ENCODE measurements around the gene KCNF1. TPM values are rescaled to one million over a fixed set of nuclear protein-coding genes. Genes with fewer than 3 reads are reported as not detected.

The KCNF1 gene
- total and polyA plus RNA-seq, 12 donors = 0.10 to 0.42 (median 0.24) TPM; not detected in 4

DNA sequence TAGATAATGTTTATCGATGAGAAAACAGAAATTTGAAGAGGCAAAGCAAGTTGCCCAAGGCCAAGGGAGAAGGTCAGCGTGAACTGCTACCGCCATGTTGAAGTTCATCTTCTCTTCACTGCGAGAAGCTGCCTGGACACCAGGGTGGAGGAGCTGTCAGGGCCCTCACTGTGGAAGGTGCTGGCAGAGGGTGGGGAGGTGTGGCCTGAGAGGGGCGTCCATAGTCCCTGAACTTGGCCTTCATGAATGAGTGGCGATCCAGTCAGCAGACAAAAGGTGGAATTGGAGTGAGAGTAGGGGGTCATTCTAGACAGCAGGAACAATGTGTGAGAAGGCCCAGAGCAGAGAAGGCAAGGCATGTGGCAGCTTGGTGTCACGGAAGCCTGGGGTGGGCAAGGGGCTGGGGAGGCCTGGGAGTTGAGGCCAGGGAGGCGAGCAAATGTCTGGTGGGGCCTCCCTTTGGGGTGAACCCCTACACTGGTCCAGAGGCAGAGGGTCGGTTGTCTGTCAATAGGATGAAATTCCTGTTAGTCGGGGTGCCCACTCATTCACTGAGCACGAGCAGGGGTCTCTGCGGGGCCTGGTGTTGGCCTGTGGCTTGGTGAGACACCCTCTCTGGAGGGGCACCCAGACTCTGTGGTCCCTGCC is 33.3 kb upstream of the KCNF1 start:
- ATAC-seq = no peak
- no peaks in the 10 kb centered on the region for H3K27me3 ChIP-seq
- 94 to 96% methylated on average over 12 of the region's 12 CpGs for WGBS, 2 donors
- H3K4me3 ChIP-seq = no peak overlapping the region
- H3K4me1 ChIP-seq = peaks cover 3 to 43% (median 25%) of the 10 kb centered on the region in 9 donors
- DNase-seq = no peak
- no peaks in the 10 kb centered on the region for H3K9me3 ChIP-seq
- intact Hi-C loops (cut with DNase I) = loop anchor here in 1 of 10 donors (5.0 kb wide), 1 partner anchor 36 kb away; no protein-coding TSS in a partner anchor
- TF ChIP-seq, protein P1, sequence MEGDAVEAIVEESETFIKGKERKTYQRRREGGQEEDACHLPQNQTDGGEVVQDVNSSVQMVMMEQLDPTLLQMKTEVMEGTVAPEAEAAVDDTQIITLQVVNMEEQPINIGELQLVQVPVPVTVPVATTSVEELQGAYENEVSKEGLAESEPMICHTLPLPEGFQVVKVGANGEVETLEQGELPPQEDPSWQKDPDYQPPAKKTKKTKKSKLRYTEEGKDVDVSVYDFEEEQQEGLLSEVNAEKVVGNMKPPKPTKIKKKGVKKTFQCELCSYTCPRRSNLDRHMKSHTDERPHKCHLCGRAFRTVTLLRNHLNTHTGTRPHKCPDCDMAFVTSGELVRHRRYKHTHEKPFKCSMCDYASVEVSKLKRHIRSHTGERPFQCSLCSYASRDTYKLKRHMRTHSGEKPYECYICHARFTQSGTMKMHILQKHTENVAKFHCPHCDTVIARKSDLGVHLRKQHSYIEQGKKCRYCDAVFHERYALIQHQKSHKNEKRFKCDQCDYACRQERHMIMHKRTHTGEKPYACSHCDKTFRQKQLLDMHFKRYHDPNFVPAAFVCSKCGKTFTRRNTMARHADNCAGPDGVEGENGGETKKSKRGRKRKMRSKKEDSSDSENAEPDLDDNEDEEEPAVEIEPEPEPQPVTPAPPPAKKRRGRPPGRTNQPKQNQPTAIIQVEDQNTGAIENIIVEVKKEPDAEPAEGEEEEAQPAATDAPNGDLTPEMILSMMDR (IDR thresholded peaks at IDR 0.05) = no peak
- no peaks in the 10 kb centered on the region for H3K36me3 ChIP-seq
- H3K27ac ChIP-seq = peak overlapping the region in 2 of 10 donors; percentile 9 to 57

DNA sequence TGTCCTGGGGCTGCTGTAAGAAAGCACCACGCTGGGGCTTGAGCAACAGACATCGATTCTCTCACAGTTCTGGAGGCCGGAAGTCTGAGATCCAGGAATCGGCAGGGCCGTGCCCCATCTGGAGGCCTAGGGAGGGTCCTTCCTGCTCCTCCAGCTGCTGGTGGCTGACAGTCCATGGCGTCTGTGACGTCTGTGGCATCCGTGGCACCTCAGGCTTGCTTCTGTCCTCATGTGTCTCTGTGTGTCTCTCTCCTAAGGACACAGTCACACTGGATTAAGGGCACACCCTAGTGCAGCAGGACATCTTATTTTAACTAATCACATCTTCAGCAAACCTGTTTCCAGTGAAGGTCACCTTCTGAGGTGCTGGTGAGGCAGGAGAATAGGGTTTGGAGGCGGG is 32.6 kb upstream of the KCNF1 start:
- H3K27me3 ChIP-seq = no peaks in the 10 kb centered on the region
- H3K27ac ChIP-seq = peak overlapping the region in 1 of 10 donors; percentile 57
- intact Hi-C loops (cut with DNase I) = loop anchor here in 1 of 10 donors (5.0 kb wide), 1 partner anchor 37 kb away; no protein-coding TSS in a partner anchor
- peaks cover 7 to 45% (median 30%) of the 10 kb centered on the region in 9 donors for H3K4me1 ChIP-seq
- H3K4me3 ChIP-seq = no peak overlapping the region
- no peak for DNase-seq
- TF ChIP-seq, protein P1 (IDR thresholded peaks at IDR 0.05) = no peak
- H3K36me3 ChIP-seq = no peaks in the 10 kb centered on the region
- H3K9me3 ChIP-seq = no peaks in the 10 kb centered on the region
- WGBS, 2 donors = 66 to 84% methylated on average over 9 of the region's 9 CpGs
- peak in 2 of 8 donors; percentile 25 to 32 for ATAC-seq

DNA sequence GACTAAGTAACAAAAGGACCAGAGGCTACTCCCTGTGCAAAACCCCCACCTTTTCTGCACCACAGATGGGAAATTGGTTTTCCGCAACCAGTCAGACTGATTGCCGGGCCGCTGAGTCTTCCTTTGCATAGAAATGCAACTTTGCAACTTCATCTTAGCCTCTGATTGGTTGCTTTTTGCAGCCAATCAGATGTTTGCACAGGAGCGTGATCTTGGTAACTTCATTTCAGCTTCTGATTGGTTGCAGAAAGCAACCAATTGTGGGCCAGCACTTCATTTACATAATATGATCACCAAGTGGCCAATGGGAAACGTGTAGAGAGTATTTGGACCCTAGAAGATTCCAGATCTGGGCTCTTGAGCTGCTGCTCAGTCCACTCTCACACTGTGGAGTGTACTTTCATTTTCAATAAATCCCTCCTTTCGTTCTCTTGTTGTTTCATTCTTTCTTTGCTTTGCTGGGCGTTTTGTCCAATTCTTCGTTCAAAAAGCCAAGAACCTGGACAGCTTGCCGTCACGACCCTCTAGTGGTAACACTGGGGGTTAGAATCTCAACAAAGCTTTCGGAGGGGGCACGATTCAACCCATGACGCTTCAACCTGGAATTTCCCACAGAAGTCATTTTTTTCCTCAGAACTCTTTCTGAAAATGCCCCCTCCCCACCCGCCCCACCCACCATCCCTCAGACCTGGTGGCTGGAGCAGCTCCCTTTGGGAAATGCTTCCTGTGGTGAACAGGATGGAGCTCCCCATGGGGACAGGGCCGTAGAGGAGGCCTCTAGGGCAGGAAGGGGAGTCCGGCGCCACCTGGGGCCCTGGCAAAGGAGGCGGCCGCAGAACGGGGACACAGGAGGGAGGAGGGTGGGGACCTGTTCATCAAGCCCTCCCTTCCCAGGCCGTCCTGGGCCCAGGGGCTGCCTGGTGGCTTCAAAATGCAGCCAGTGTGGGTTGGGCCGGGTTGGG is 31.8 kb upstream of the KCNF1 start:
- Histone ChIP-seq H3K4me1 (peaks cover 2 to 45% (median 32%) of the 10 kb centered on the region in 9 donors), H3K27ac (peak overlapping the region in 2 of 10 donors; percentile 13 to 50), H3K36me3 (no peaks in the 10 kb centered on the region), H3K9me3 (no peaks in the 10 kb centered on the region), H3K4me3 (no peak overlapping the region), H3K27me3 (no peaks in the 10 kb centered on the region)
- WGBS, 2 donors = 79 to 90% methylated on average over 22 of the region's 22 CpGs
- DNase-seq (no peak), ATAC-seq (peak in 1 of 8 donors; percentile 10)
- TF ChIP-seq, protein P1 (IDR thresholded peaks at IDR 0.05) = no peak
- intact Hi-C loops (cut with DNase I) = loop anchor here in 2 of 10 donors (5.0 kb wide), 2 partner anchors 38 to 43 kb away; no protein-coding TSS in a partner anchor
